DOHH2 (cell line): ENCODE results near the gene TULP4.

Source experiments
- EZH2phosphoT487 ChIP-seq: fragments of 200-600 bp; sonication (generic); IDR thresholded peaks from 2 replicates; pipeline ENCODE4 v1.6.1; 2017; ENCODE audit warnings: borderline replicate concordance, mild to moderate bottlenecking, antibody characterized with exemption, low read length, moderate library complexity, mixed read lengths
- TF ChIP-seq, protein P1 (sequence below): fragments of 200-600 bp; sonication (generic); IDR thresholded peaks from one replicate; pipeline ENCODE4 v1.5.1; 2014; ENCODE audit warnings: antibody characterized with exemption, mild to moderate bottlenecking, low read depth, low read length; ENCODE audit not compliant: poor library complexity, severe bottlenecking

DNA sequence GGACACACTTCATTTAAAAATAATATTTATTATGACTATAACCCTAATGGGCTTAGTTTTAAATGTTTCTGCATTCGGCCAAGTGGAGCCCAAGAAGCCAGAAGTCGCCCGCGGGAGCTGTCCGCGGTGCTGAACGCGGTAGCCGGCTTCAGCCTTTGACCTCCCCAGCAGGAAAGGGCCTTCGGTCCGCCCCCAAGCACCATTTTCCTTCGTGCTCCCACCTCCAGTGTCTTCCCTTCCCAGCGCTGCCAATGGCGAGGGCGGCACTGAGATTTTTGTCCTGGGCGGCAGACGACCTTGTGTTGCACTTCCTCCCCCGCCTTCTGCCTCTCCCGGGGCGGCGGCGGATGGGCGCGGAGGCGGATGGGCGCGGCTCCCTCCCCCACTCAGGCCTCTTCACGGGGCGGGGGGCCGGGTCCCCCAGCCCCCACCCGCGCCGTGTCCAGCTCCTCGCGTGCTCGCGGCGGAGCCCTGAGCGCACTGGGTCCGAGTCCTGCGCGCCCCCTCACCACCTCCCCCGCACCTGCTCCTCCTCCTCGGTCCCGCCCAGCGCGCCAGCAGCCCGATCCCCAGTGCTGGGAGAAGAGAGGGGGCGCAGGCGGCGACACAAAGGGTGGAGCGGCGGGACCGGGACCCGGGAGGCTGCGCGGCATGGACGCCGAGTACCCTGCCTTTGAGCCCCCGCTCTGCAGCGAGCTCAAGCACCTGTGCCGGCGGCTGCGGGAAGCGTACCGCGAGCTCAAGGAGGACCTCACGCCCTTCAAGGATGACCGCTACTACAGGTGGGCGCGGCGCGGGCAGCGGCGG, 224.0 kb downstream of the TULP4 start:
- TF ChIP-seq, protein P1, sequence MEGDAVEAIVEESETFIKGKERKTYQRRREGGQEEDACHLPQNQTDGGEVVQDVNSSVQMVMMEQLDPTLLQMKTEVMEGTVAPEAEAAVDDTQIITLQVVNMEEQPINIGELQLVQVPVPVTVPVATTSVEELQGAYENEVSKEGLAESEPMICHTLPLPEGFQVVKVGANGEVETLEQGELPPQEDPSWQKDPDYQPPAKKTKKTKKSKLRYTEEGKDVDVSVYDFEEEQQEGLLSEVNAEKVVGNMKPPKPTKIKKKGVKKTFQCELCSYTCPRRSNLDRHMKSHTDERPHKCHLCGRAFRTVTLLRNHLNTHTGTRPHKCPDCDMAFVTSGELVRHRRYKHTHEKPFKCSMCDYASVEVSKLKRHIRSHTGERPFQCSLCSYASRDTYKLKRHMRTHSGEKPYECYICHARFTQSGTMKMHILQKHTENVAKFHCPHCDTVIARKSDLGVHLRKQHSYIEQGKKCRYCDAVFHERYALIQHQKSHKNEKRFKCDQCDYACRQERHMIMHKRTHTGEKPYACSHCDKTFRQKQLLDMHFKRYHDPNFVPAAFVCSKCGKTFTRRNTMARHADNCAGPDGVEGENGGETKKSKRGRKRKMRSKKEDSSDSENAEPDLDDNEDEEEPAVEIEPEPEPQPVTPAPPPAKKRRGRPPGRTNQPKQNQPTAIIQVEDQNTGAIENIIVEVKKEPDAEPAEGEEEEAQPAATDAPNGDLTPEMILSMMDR = no peak
- no peak for TF ChIP-seq EZH2phosphoT487
